ENCODE measurements around the gene EP300.

GRCh38 chr22:41047801-41048211, 44.6 kb upstream of the EP300 start:
- TF ChIP-seq CTCF (conservative IDR thresholded peaks at IDR 0.05 in 1 of 2, IDR thresholded peaks at IDR 0.05 in 1 of 2; ENCODE audit: low read depth in 1 of 2, low read length in 2 of 2) = no peak
- TF ChIP-seq EZH2 (IDR thresholded peaks at IDR 0.05; ENCODE audit: low read length, missing control alignments) = no peak

Measured in fibroblast of lung (primary cell).